WTC11 (cell line): ENCODE measurements around the gene OR6J1. TPM values are rescaled to one million over a fixed set of nuclear protein-coding genes. Genes with fewer than 3 reads are reported as not detected.
A peak's percentile ranks its signal among the peaks of the same experiment; 100 is the strongest.
"Not testable (repeated sequence)": the region's sequence is repeated elsewhere in the genome, so short reads cannot be mapped to it uniquely, and the experiment has no call there.

Experiments
- ATAC-seq: fragments of 200-7000 bp; cut with Tn5 transposase; 2 replicates; pipeline ENCODE4 v1.10.0; 2021; ENCODE audit warnings: mild to moderate bottlenecking, moderate library complexity
- CTCF ChIA-PET: fragments of 300-600 bp; sonication (Branson Sonifier 250); formaldehyde crosslinking; loops from one replicate; lab custom pipeline; 2021; ENCODE audit warnings: antibody characterized with exemption; lab: Charles Lee
- POLR2A ChIA-PET: fragments of 350-600 bp; sonication (Branson Sonifier 250); formaldehyde crosslinking; loops from one replicate; lab custom pipeline; 2021; ENCODE audit warnings: antibody characterized with exemption; lab: Charles Lee
- DNase-seq: peaks from one replicate; pipeline ENCODE4 v3.0.0; 2021; ENCODE audit warnings: low spot score
- H3K27ac Mint-ChIP-seq: 2 replicates; pipeline ENCODE4 v1.8.0; 2021; ENCODE audit warnings: mixed read lengths
- H3K27me3 Mint-ChIP-seq: 2 replicates; pipeline ENCODE4 v1.8.0; 2021; ENCODE audit warnings: low read depth, mild to moderate bottlenecking, moderate library complexity, mixed read lengths
- H3K36me3 Mint-ChIP-seq: 2 replicates; pipeline ENCODE4 v1.8.0; 2021; ENCODE audit warnings: mixed read lengths
- H3K4me1 Mint-ChIP-seq: 2 replicates; pipeline ENCODE4 v1.8.0; 2022; ENCODE audit warnings: mixed read lengths
- H3K4me3 Mint-ChIP-seq: 2 replicates; pipeline ENCODE4 v1.8.0; 2021; ENCODE audit warnings: mild to moderate bottlenecking, moderate library complexity, mixed read lengths
- H3K9me3 Mint-ChIP-seq: 2 replicates; pipeline ENCODE4 v1.8.0; 2021; ENCODE audit warnings: mixed read lengths
- ATF2 ChIP-seq: sonication (generic); formaldehyde crosslinking; IDR thresholded peaks from 2 replicates; pipeline ENCODE4 v1.8.1; 2022; ENCODE audit warnings: low read depth, missing genetic modification reagents, borderline replicate concordance
- ATF3 ChIP-seq: sonication (generic); formaldehyde crosslinking; conservative IDR thresholded peaks from 2 replicates; pipeline ENCODE4 v1.8.1; 2022; ENCODE audit warnings: mild to moderate bottlenecking, missing genetic modification reagents
- CBFB ChIP-seq: sonication (generic); formaldehyde crosslinking; IDR thresholded peaks from 2 replicates; pipeline ENCODE4 v1.8.1; 2022; ENCODE audit warnings: mild to moderate bottlenecking, low read depth, missing genetic modification reagents
- CREB1 ChIP-seq: sonication (generic); formaldehyde crosslinking; IDR thresholded peaks from 2 replicates; pipeline ENCODE4 v1.8.0; 2023; ENCODE audit warnings: mild to moderate bottlenecking, missing genetic modification reagents
- E2F1 ChIP-seq: sonication (generic); formaldehyde crosslinking; IDR thresholded peaks from 2 replicates; pipeline ENCODE4 v1.8.0; 2022; ENCODE audit warnings: mild to moderate bottlenecking, missing genetic modification reagents
- E2F5 ChIP-seq: sonication (generic); formaldehyde crosslinking; IDR thresholded peaks from 2 replicates; pipeline ENCODE4 v1.8.1; 2022; ENCODE audit warnings: mild to moderate bottlenecking, moderate library complexity, missing genetic modification reagents
- EMX1 ChIP-seq: fragments of 250-450 bp; sonication (Bioruptor Pico); IDR thresholded peaks from 2 replicates; pipeline ENCODE4 v1.8.0; 2021; ENCODE audit warnings: mild to moderate bottlenecking
- FOXP1 ChIP-seq: sonication (generic); formaldehyde crosslinking; IDR thresholded peaks from 2 replicates; pipeline ENCODE4 v1.8.0; 2022; ENCODE audit warnings: missing genetic modification reagents, mild to moderate bottlenecking, moderate library complexity, borderline replicate concordance
- GABPB1 ChIP-seq: sonication (generic); formaldehyde crosslinking; IDR thresholded peaks from 2 replicates; pipeline ENCODE4 v1.8.1; 2023; ENCODE audit warnings: mild to moderate bottlenecking, missing genetic modification reagents
- HMGA2 ChIP-seq: fragments of 250-450 bp; sonication (Bioruptor Pico); IDR thresholded peaks from 2 replicates; pipeline ENCODE4 v1.4.0; 2021; ENCODE audit warnings: mild to moderate bottlenecking, moderate library complexity
- IRF1 ChIP-seq: sonication (generic); formaldehyde crosslinking; IDR thresholded peaks from 2 replicates; pipeline ENCODE4 v1.8.0; 2023; ENCODE audit warnings: missing genetic modification reagents
- KAT7 ChIP-seq: sonication (generic); formaldehyde crosslinking; IDR thresholded peaks from 2 replicates; pipeline ENCODE4 v1.8.1; 2023; ENCODE audit warnings: missing genetic modification reagents, mild to moderate bottlenecking, borderline replicate concordance
- NFE2L1 ChIP-seq: sonication (generic); formaldehyde crosslinking; IDR thresholded peaks from 2 replicates; pipeline ENCODE4 v1.8.1; 2023; ENCODE audit warnings: missing genetic modification reagents
- STAT6 ChIP-seq: sonication (generic); formaldehyde crosslinking; conservative IDR thresholded peaks from 2 replicates; pipeline ENCODE4 v1.8.1; 2023; ENCODE audit warnings: mild to moderate bottlenecking, low read depth, missing genetic modification reagents, moderate library complexity
- TCF7 ChIP-seq: sonication (generic); formaldehyde crosslinking; IDR thresholded peaks from 2 replicates; pipeline ENCODE4 v1.8.0; 2022; ENCODE audit warnings: mild to moderate bottlenecking, low read depth, missing genetic modification reagents, moderate library complexity
- ZNF281 ChIP-seq: sonication (generic); formaldehyde crosslinking; IDR thresholded peaks from 2 replicates; pipeline ENCODE4 v1.8.0; 2023; ENCODE audit warnings: mild to moderate bottlenecking, missing genetic modification reagents
- ZNF317 ChIP-seq: sonication (generic); formaldehyde crosslinking; IDR thresholded peaks from 2 replicates; pipeline ENCODE4 v1.8.1; 2023; ENCODE audit warnings: low read depth, mild to moderate bottlenecking, moderate library complexity, missing genetic modification reagents, borderline replicate concordance
- total RNA-seq: library from RNA; stranded (reverse); gene quantifications from 3 replicates; pipeline ENCODE4 v1.2.3, GENCODE V29; 2021

OR6J1 gene
- total RNA-seq, 1 experiment from 2014 or later = not detected

- TF ChIP-seq ZNF281 (CRISPR knock-in tag) (no peak), HMGA2 (CRISPR knock-in tag) (no peak)
Measured at GRCh38 chr14:22588526-22589095, 55.5 kb downstream of the OR6J1 start (continued).

GRCh38 chr14:22587677-22588422 lies 56.3 kb downstream of the OR6J1 start:
- peak overlapping the region; percentile 98 for H3K4me3 Mint-ChIP-seq
- CTCF ChIA-PET = interaction anchor here (0.7 to 4.2 kb wide), 5 partner anchors 12 to 65 kb away, joined by 3 to 112 read pairs (median 16); partner anchors contain the start of gene ABHD4
- H3K36me3 Mint-ChIP-seq, ATAC-seq, DNase-seq, H3K27me3 Mint-ChIP-seq, H3K9me3 Mint-ChIP-seq: not testable (repeated sequence)
- POLR2A ChIA-PET = interaction anchor here (0.6 to 2.2 kb wide), 2 partner anchors 28 to 178 kb away, joined by 4 to 6 read pairs; no protein-coding TSS in a partner anchor
- H3K27ac Mint-ChIP-seq = peak overlapping the region; percentile 99; the same call in 1 of the 2 replicates
- H3K4me1 Mint-ChIP-seq = peaks cover 36% of the 10 kb centered on the region

GRCh38 chr14:22587247-22587646 lies 56.9 kb downstream of the OR6J1 start:
- DNase-seq (no peak), ATAC-seq (no peak)
- Mint-ChIP-seq H3K27ac (peak overlapping the region; percentile 77; the same call in 1 of the 2 replicates), H3K36me3 (no peaks in the 10 kb centered on the region), H3K4me3 (peak overlapping the region; percentile 16; the same call in 1 of the 2 replicates), H3K4me1 (peaks cover 30% of the 10 kb centered on the region), H3K9me3 (no peaks in the 10 kb centered on the region), H3K27me3 (peaks cover 3% of the 10 kb centered on the region; the same call in 1 of the 2 replicates)
- CTCF ChIA-PET = interaction anchor here (0.5 to 4.2 kb wide), 3 partner anchors 9 to 66 kb away, joined by 3 to 112 read pairs (median 3); no protein-coding TSS in a partner anchor
- POLR2A ChIA-PET = no interaction called here
- TF ChIP-seq KAT7 (CRISPR knock-in tag) (no peak), ATF3 (CRISPR knock-in tag) (no peak), ATF2 (CRISPR knock-in tag) (no peak), FOXP1 (CRISPR knock-in tag) (no peak), IRF1 (CRISPR knock-in tag) (no peak), GABPB1 (no peak), STAT6 (CRISPR knock-in tag) (no peak), E2F1 (CRISPR knock-in tag) (no peak), EMX1 (no peak), TCF7 (CRISPR knock-in tag) (no peak), NFE2L1 (CRISPR knock-in tag) (no peak), CREB1 (CRISPR knock-in tag) (no peak), CBFB (CRISPR knock-in tag) (no peak), ZNF317 (no peak), ZNF281 (CRISPR knock-in tag) (no peak), E2F5 (CRISPR knock-in tag) (no peak)
